ENCODE data around the gene CNOT3.

Gene CNOT3

GRCh38 chr19:54108496-54108895, 29.1 kb upstream of the CNOT3 start:
- POLR2A ChIA-PET = no interaction called here
- no peak for TF ChIP-seq HDGF (IDR thresholded peaks at IDR 0.05; ENCODE audit: borderline replicate concordance)
- TF ChIP-seq SUZ12 (IDR thresholded peaks at IDR 0.05) = no peak
- TF ChIP-seq LEF1 (IDR thresholded peaks at IDR 0.05; ENCODE audit: borderline replicate concordance) = no peak
- no peak for TF ChIP-seq L3MBTL2 (conservative IDR thresholded peaks at IDR 0.05)
- no peak for TF ChIP-seq ARNT (IDR thresholded peaks at IDR 0.05)
- TF ChIP-seq ELF4 (IDR thresholded peaks at IDR 0.05) = no peak
- TF ChIP-seq NFRKB (IDR thresholded peaks at IDR 0.05) = no peak
- TF ChIP-seq CTBP1 (IDR thresholded peaks at IDR 0.05; ENCODE audit: borderline replicate concordance) = no peak
- TF ChIP-seq TARDBP (IDR thresholded peaks at IDR 0.05) = no peak
- no peak for TF ChIP-seq ZNF384 (IDR thresholded peaks at IDR 0.05)
- no peak for TF ChIP-seq FOXK2 (IDR thresholded peaks at IDR 0.05)
- TF ChIP-seq SP1 (IDR thresholded peaks at IDR 0.05) = no peak
- TF ChIP-seq BHLHE40 (IDR thresholded peaks at IDR 0.05; ENCODE audit: borderline replicate concordance) = no peak
- no peak for TF ChIP-seq FOXA1 (IDR thresholded peaks at IDR 0.05)
- TF ChIP-seq PKNOX1 (IDR thresholded peaks at IDR 0.05) = no peak
- no peak for TF ChIP-seq FOXM1 (IDR thresholded peaks at IDR 0.05; ENCODE audit: borderline replicate concordance)
- CTCF ChIA-PET = no interaction called here
- no peak for DNase-seq (ENCODE audit: extremely low spot score)

- no peak for DNase-seq (ENCODE audit: extremely low spot score)
- ChIA-PET POLR2A (no interaction called here), CTCF (no interaction called here)
- TF ChIP-seq L3MBTL2 (conservative IDR thresholded peaks at IDR 0.05) = no peak
- no peak for TF ChIP-seq SP1 (IDR thresholded peaks at IDR 0.05)
- no peak for TF ChIP-seq CTBP1 (IDR thresholded peaks at IDR 0.05; ENCODE audit: borderline replicate concordance)
- no peak for TF ChIP-seq ZNF384 (IDR thresholded peaks at IDR 0.05)
- no peak for TF ChIP-seq TARDBP (IDR thresholded peaks at IDR 0.05)
- TF ChIP-seq FOXA1 (IDR thresholded peaks at IDR 0.05) = no peak
- no peak for TF ChIP-seq FOXM1 (IDR thresholded peaks at IDR 0.05; ENCODE audit: borderline replicate concordance)
- TF ChIP-seq SUZ12 (IDR thresholded peaks at IDR 0.05) = no peak
- TF ChIP-seq LEF1 (IDR thresholded peaks at IDR 0.05; ENCODE audit: borderline replicate concordance) = no peak
- no peak for TF ChIP-seq NFRKB (IDR thresholded peaks at IDR 0.05)
- no peak for TF ChIP-seq PKNOX1 (IDR thresholded peaks at IDR 0.05)
- no peak for TF ChIP-seq HDGF (IDR thresholded peaks at IDR 0.05; ENCODE audit: borderline replicate concordance)
- TF ChIP-seq FOXK2 (IDR thresholded peaks at IDR 0.05) = no peak
- TF ChIP-seq ARNT (IDR thresholded peaks at IDR 0.05) = no peak
- no peak for TF ChIP-seq ELF4 (IDR thresholded peaks at IDR 0.05)
These were observed 27.9 kb upstream of the CNOT3 start for GRCh38 chr19:54109651-54110050.

- TF ChIP-seq SP1 (IDR thresholded peaks at IDR 0.05) (no peak), FOXM1 (IDR thresholded peaks at IDR 0.05; ENCODE audit: borderline replicate concordance) (no peak), ARNT (IDR thresholded peaks at IDR 0.05) (no peak), FOXA1 (IDR thresholded peaks at IDR 0.05) (no peak), HDGF (IDR thresholded peaks at IDR 0.05; ENCODE audit: borderline replicate concordance) (no peak), ELF4 (IDR thresholded peaks at IDR 0.05) (no peak), FOXK2 (IDR thresholded peaks at IDR 0.05) (no peak), TARDBP (IDR thresholded peaks at IDR 0.05) (no peak), SUZ12 (IDR thresholded peaks at IDR 0.05) (no peak), L3MBTL2 (conservative IDR thresholded peaks at IDR 0.05) (no peak)
- no peak for DNase-seq (ENCODE audit: extremely low spot score)
- ChIA-PET POLR2A (interaction anchor here (0.8 to 5.9 kb wide), 7 partner anchors 12 to 75 kb away, joined by 3 to 28 read pairs (median 4); partner anchors contain the start of genes CNOT3, LENG1, MBOAT7 and NDUFA3), CTCF (interaction anchor here (1.1 kb wide), 1 partner anchor 19 kb away, joined by 3 read pairs; no protein-coding TSS in a partner anchor)
These were observed 23.0 kb upstream of the CNOT3 start for GRCh38 chr19:54114340-54115108.

GRCh38 chr19:54115109-54116063, 22.2 kb upstream of the CNOT3 start, which contains the start of the genes PRPF31 and TFPT:
TSS of gene PRPF31 (plus strand) at chr19:54115754. CDS start at chr19:54118279, 2,525 bp downstream.
TSS of gene TFPT (minus strand) at chr19:54115657. CDS start at chr19:54115269, 388 bp downstream.
- CTCF ChIA-PET = no interaction called here
- TF ChIP-seq SP1 (IDR thresholded peaks at IDR 0.05) = no peak
- TF ChIP-seq NFRKB (IDR thresholded peaks at IDR 0.05) = no peak
- TF ChIP-seq ZNF384 (IDR thresholded peaks at IDR 0.05) = peak; percentile 71
- no peak for TF ChIP-seq FOXM1 (IDR thresholded peaks at IDR 0.05; ENCODE audit: borderline replicate concordance)
- peak; percentile 91 for TF ChIP-seq SUZ12 (IDR thresholded peaks at IDR 0.05)
- TF ChIP-seq FOXK2 (IDR thresholded peaks at IDR 0.05) = peak; percentile 71; the same call in 1 of the 2 replicates
- TF ChIP-seq CTBP1 (IDR thresholded peaks at IDR 0.05; ENCODE audit: borderline replicate concordance) = peak; percentile 52; the same call in 1 of the 2 replicates
- TF ChIP-seq BHLHE40 (IDR thresholded peaks at IDR 0.05; ENCODE audit: borderline replicate concordance) = no peak
- peak; percentile 66 for TF ChIP-seq L3MBTL2 (conservative IDR thresholded peaks at IDR 0.05)
- TF ChIP-seq ELF4 (IDR thresholded peaks at IDR 0.05) = peak; percentile 95
- peak; percentile 94 for DNase-seq (ENCODE audit: extremely low spot score)
- POLR2A ChIA-PET = interaction anchor here (0.6 to 5.9 kb wide), 10 partner anchors 10 to 135 kb away, joined by 3 to 28 read pairs (median 4); partner anchors contain the start of genes CNOT3, LENG1, MBOAT7 and NDUFA3

GRCh38 chr19:54121259-54121658, 16.3 kb upstream of the CNOT3 start:
- ChIA-PET CTCF (no interaction called here), POLR2A (no interaction called here)
- TF ChIP-seq SUZ12 (IDR thresholded peaks at IDR 0.05) (no peak), CTBP1 (IDR thresholded peaks at IDR 0.05; ENCODE audit: borderline replicate concordance) (no peak), L3MBTL2 (conservative IDR thresholded peaks at IDR 0.05) (no peak), HDGF (IDR thresholded peaks at IDR 0.05; ENCODE audit: borderline replicate concordance) (no peak), NFRKB (IDR thresholded peaks at IDR 0.05) (no peak), ELF4 (IDR thresholded peaks at IDR 0.05) (no peak), FOXK2 (IDR thresholded peaks at IDR 0.05) (no peak), BHLHE40 (IDR thresholded peaks at IDR 0.05; ENCODE audit: borderline replicate concordance) (no peak), FOXA1 (IDR thresholded peaks at IDR 0.05) (no peak), ZNF384 (IDR thresholded peaks at IDR 0.05) (no peak), PKNOX1 (IDR thresholded peaks at IDR 0.05) (no peak), LEF1 (IDR thresholded peaks at IDR 0.05; ENCODE audit: borderline replicate concordance) (no peak), FOXM1 (IDR thresholded peaks at IDR 0.05; ENCODE audit: borderline replicate concordance) (no peak), SP1 (IDR thresholded peaks at IDR 0.05) (no peak), TARDBP (IDR thresholded peaks at IDR 0.05) (no peak), ARNT (IDR thresholded peaks at IDR 0.05) (no peak)
- no peak for DNase-seq (ENCODE audit: extremely low spot score)

Data from HEK293T (cell line).